Heart right ventricle (tissue), 16 donors: Measurements from ENCODE around the gene CTRB1. TPM values are rescaled to one million over a fixed set of nuclear protein-coding genes. Genes with fewer than 3 reads are reported as not detected.
"Not testable (repeated sequence)": the region's sequence is repeated elsewhere in the genome, so short reads cannot be mapped to it uniquely, and the experiment has no call there.

Experiments
- ATAC-seq, 8 donors: fragments of 200-7000 bp; cut with Tn5 transposase; one replicate each; pipeline ENCODE4 v1.9.1; 2020; ENCODE audit warnings: mild to moderate bottlenecking in 8 of 8, moderate library complexity in 8 of 8, moderate number of reproducible peaks in 1 of 8
- DNase-seq, 2 donors: peaks; one replicate each; pipeline ENCODE4 v3.0.0-alpha.2; 2020
- H3K27ac ChIP-seq, 10 donors: fragments of 200-600 bp; sonication (generic) in 2 of 10; one replicate each; pipeline versions ENCODE4 v1.5.0 to v1.8.0; 2020 to 2022; ENCODE audit warnings: mild to moderate bottlenecking in 3 of 10
- H3K27me3 ChIP-seq, 7 donors: fragments of 200-600 bp; one replicate each; pipeline ENCODE4 v1.8.0; 2021 to 2022; ENCODE audit warnings: mild to moderate bottlenecking in 2 of 7
- H3K36me3 ChIP-seq, 9 donors: fragments of 200-600 bp; sonication (generic) in 1 of 9; one replicate each; pipeline versions ENCODE4 v1.5.0 to v1.8.0; 2020 to 2022; ENCODE audit warnings: mild to moderate bottlenecking in 2 of 9
- H3K4me1 ChIP-seq, 9 donors: fragments of 200-600 bp; sonication (generic) in 1 of 9; one replicate each; pipeline versions ENCODE4 v1.5.0 to v1.8.0; 2020 to 2022; ENCODE audit warnings: mild to moderate bottlenecking in 4 of 9
- H3K4me3 ChIP-seq, 10 donors: fragments of 200-600 bp; sonication (generic) in 2 of 10; one replicate each; pipeline versions ENCODE4 v1.5.0 to v1.8.0; 2020 to 2022; ENCODE audit warnings: mild to moderate bottlenecking in 7 of 10, moderate library complexity in 2 of 10
- H3K9me3 ChIP-seq, 11 donors: fragments of 200-600 bp in 10 of 11; sonication (generic) in 2 of 11; one replicate each; pipeline versions ENCODE4 v1.5.0 to v1.8.0; 2013 to 2022; ENCODE audit warnings: mild to moderate bottlenecking in 2 of 11, control low read depth in 1 of 11, moderate library complexity in 1 of 11
- WGBS, 2 donors: extraction: QIAGEN DNeasy Blood & Tissue Kit; methylation state at CpG; one replicate each; pipeline ENCODE4 v1.1.7; 2013; ENCODE audit warnings: inconsistent platforms in 1 of 2; 5-methylcytosine and 5-hydroxymethylcytosine counted together
- intact Hi-C, 10 donors: fragments of 100-400 bp; cut with DNase I; formaldehyde crosslinking; loops; one replicate each; pipeline versions ENCODE4 v1.11.1 to v1.14.2; 2022
- polyA plus RNA-seq, 2 donors: library from polyadenylated mRNA; stranded (reverse); fragments of 200-250 nt; gene quantifications; one replicate each; pipeline ENCODE4 v1.2.3, GENCODE V29; 2013
- total RNA-seq, 10 donors: library from RNA; stranded (reverse); fragmentation: NEBNext Ultra II Directional in 3 of 10; extraction: Animal tissue kit (Norgen Biotek cat#: 25700) in 3 of 10; gene quantifications; one replicate each; pipeline versions ENCODE4 v1.2.1 to v1.2.4, GENCODE V29; 2021 to 2023
- TF ChIP-seq, protein P1 (sequence below), 9 donors: fragments of 200-600 bp; sonication (generic) in 2 of 9; IDR thresholded peaks; one replicate each; pipeline versions ENCODE4 v1.5.0 to v1.8.0; 2021 to 2022; ENCODE audit warnings: antibody characterized with exemption in 9 of 9, mild to moderate bottlenecking in 5 of 9, moderate library complexity in 1 of 9
- donor health status: Arrhythmogenic right ventricular cardiomyopathy.
- donor health status: ischemic (EF 13 %, LVEDD 7.1; RV severe dilation, severe dysfunction).
- donor health status: healthy with polysubstance abuse.
- donor health status: DM: no; HTN: yes; CAD: no.
- donor health status: DM: no; HTN: no; CAD: no.
- donor health status: ischemic (EF 25% LVEDD 6.9; RV normal size, moderate dysfunction).
- donor health status: ischemic (EF 25% LVEDD 5.7; RV mildly dilated, moderate dysfunction).
- donor health status: healthy.
- donor health status: DM: yes; HTN: yes; CAD: no.
- donor health status: Ischemic cardiomyopathy.
- donor health status: ischemic (EF 35%, LVEDD 5.7; RV mildly dilated, moderate dysfunction).
- donor health status: nonischemic (EF 11% LVEDD 7.7; RV severe dilation, severe dysfunction).
- donor health status: DM: yes; HTN: yes; CAD: no.
- donor health status: PGD.
- donor health status: ischemic (EF 29% LVEDD 5.4; RV normal size, mild dysfunction).
- donor health status: nonischemic (EF 23%, LVEDD 6.1; RV moderate dilation, normal function).

The CTRB1 gene
- total and polyA plus RNA-seq, 12 donors, result 1.0 to 3.8 (median 2.4) TPM; not detected in 4

DNA sequence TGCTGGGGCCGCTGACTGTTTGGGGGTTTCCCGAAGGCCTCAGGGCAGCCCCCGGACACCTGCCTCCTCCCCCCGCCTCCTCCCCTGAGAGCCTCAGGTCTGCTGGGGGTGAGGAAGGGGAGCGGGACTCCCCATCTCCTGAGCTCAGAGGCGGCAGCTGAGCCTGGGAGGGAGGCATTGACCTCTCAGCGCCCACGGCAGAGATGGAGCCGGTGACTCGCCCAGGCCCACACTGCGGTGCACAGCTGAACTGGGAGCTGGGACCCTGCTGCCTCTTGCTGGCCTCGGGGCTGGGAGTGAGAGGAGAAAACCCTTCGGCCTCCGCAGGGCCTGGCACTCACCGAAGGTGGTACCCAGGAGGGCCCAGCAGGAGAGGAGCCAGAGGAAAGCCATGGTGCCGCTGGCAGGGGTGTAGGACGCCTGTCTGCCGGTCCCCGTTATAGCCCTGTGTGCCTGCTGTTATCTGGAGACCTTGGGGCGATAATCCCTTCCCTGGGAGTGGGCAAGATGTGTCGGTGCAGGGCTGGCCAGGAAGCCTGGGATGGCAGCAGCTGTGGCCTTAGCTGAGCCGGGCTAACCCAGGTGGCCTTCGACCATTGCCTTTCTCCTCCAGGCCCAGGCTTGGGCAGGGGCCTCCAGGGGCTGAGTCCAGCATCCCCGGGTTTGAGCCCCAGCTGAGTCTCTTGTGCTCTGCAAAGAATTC, 11.9 kb upstream of the CTRB1 start, which contains the start of gene CTRB2:
Gene CTRB2, minus strand, starts transcription at position 413 of the 703 bp plus-strand sequence. Its CDS starts 20 bp downstream, at position 393.
- H3K9me3 ChIP-seq, result no peaks in the 10 kb centered on the region
- H3K36me3 ChIP-seq, result no peaks in the 10 kb centered on the region
- WGBS, 2 donors, result 83% methylated on average over 24 of the region's 24 CpGs
- H3K4me3 ChIP-seq, result no peak within 1 kb of the TSS
- DNase-seq (no peak), ATAC-seq (peak in 2 of 8 donors; percentile 9 to 12)
- TF ChIP-seq, protein P1, sequence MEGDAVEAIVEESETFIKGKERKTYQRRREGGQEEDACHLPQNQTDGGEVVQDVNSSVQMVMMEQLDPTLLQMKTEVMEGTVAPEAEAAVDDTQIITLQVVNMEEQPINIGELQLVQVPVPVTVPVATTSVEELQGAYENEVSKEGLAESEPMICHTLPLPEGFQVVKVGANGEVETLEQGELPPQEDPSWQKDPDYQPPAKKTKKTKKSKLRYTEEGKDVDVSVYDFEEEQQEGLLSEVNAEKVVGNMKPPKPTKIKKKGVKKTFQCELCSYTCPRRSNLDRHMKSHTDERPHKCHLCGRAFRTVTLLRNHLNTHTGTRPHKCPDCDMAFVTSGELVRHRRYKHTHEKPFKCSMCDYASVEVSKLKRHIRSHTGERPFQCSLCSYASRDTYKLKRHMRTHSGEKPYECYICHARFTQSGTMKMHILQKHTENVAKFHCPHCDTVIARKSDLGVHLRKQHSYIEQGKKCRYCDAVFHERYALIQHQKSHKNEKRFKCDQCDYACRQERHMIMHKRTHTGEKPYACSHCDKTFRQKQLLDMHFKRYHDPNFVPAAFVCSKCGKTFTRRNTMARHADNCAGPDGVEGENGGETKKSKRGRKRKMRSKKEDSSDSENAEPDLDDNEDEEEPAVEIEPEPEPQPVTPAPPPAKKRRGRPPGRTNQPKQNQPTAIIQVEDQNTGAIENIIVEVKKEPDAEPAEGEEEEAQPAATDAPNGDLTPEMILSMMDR (IDR thresholded peaks at IDR 0.05), result no peak
- no peaks in the 10 kb centered on the region for H3K4me1 ChIP-seq
- H3K27ac ChIP-seq, result no peak within 1 kb of the TSS
- intact Hi-C loops, result loop anchor here in 9 of 10 donors (2.0 to 10.0 kb wide), 3 partner anchors 18 to 178 kb away; no protein-coding TSS in a partner anchor
- no peaks in the 10 kb centered on the region for H3K27me3 ChIP-seq

- H3K4me1 ChIP-seq, result no peaks in the 10 kb centered on the region
- peak in 1 of 8 donors; percentile 9 for ATAC-seq
- no peaks in the 10 kb centered on the region for H3K9me3 ChIP-seq
- DNase-seq, result no peak
- no peak overlapping the region for H3K27ac ChIP-seq
- intact Hi-C loops, result loop anchor here in 9 of 10 donors (2.0 to 10.0 kb wide), 3 partner anchors 17 to 177 kb away; no protein-coding TSS in a partner anchor
- H3K36me3 ChIP-seq, result no peaks in the 10 kb centered on the region
- TF ChIP-seq, protein P1 (IDR thresholded peaks at IDR 0.05), result no peak
- H3K27me3 ChIP-seq, result no peaks in the 10 kb centered on the region
- H3K4me3 ChIP-seq, result no peak overlapping the region
- 88 to 94% methylated on average over 11 of the region's 11 CpGs for WGBS, 2 donors
Observed at GRCh38 chr16:75207831-75208230, 11.0 kb upstream of the CTRB1 start.

DNA sequence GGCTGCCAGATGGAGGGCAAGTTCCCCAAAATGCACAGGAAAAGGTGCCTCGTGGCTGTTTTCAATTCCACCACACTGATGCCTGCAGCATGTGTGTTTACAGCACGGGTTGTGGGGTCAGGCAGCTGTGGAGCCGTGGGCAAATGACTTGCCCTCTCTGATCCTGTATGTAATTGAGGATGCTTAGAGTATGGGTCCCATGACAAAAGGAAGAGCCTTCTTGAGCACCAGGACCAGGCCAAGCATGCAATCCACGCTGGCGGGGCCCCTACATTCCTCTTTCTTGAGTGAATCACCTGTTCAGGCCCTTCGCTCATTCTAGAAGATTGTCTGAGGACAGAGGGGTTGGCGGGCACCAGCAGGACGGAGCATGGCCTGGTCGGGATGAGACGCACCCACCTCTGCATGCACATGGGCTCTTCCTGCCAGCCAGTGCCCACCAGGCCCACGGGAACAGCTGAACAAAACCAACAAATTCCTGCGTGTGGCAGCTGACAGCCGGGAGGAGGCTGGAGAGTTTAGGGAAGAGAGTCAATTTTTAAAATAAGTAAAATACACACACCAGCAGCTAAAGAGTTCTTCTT, 10.5 kb upstream of the CTRB1 start:
- no peak for DNase-seq
- Histone ChIP-seq H3K27me3 (no peaks in the 10 kb centered on the region), H3K9me3 (no peaks in the 10 kb centered on the region), H3K4me1 (no peaks in the 10 kb centered on the region), H3K4me3 (no peak overlapping the region), H3K27ac (no peak overlapping the region), H3K36me3 (no peaks in the 10 kb centered on the region)
- WGBS, 2 donors, result 85 to 87% methylated on average over 13 of the region's 13 CpGs
- intact Hi-C loops, result loop anchor here in 1 of 10 donors (10.0 kb wide), 1 partner anchor 176 kb away; no protein-coding TSS in a partner anchor
- TF ChIP-seq, protein P1 (IDR thresholded peaks at IDR 0.05), result no peak
- no peak for ATAC-seq

- intact Hi-C loops, result loop anchor here in 1 of 10 donors (10.0 kb wide), 1 partner anchor 176 kb away; no protein-coding TSS in a partner anchor
- no peak for DNase-seq
Observed at GRCh38 chr16:75208861-75209505, 9.8 kb upstream of the CTRB1 start.

DNA sequence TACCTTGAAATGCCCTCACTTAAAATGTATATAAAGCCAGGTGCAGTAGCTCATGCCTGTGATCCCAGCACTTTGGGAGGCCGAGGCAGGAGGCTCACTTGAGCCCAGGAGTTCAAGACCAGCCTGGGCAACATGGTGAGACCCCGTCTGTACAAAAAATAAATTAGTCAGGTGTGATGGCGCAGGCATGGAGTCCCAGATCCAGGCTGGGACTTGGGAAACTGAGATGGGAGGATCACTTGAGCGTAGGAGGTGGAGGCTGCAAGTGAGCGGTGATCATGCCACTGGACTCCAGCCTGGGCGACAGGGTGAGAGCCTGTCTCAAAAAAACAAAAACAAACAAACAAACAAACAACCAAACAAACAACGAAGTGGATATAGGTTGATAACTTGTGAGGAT, 9.3 kb upstream of the CTRB1 start:
- H3K9me3 ChIP-seq, H3K27me3 ChIP-seq, DNase-seq, ATAC-seq, H3K36me3 ChIP-seq, H3K27ac ChIP-seq, H3K4me1 ChIP-seq, H3K4me3 ChIP-seq: not testable (repeated sequence)
- intact Hi-C loops, result loop anchor here in 1 of 10 donors (10.0 kb wide), 1 partner anchor 175 kb away; no protein-coding TSS in a partner anchor
- 82 to 92% methylated on average over 7 of the region's 7 CpGs for WGBS, 2 donors

More at GRCh38 chr16:75208861-75209505, 9.8 kb upstream of the CTRB1 start:
- 85% methylated on average over 27 of the region's 27 CpGs for WGBS, 2 donors
- no peak overlapping the region for H3K4me3 ChIP-seq
- H3K27ac ChIP-seq, result no peak overlapping the region
- ATAC-seq, result no peak
- TF ChIP-seq, protein P1 (IDR thresholded peaks at IDR 0.05), result no peak
- no peaks in the 10 kb centered on the region for H3K36me3 ChIP-seq
- H3K4me1 ChIP-seq, result no peaks in the 10 kb centered on the region
- no peaks in the 10 kb centered on the region for H3K27me3 ChIP-seq
- H3K9me3 ChIP-seq, result no peaks in the 10 kb centered on the region
